T-helper 17 cell (primary cell): ENCODE measurements around the gene ZEB1. TPM values are rescaled to one million over a fixed set of nuclear protein-coding genes. Genes with fewer than 3 reads are reported as not detected.

Experiments used
- ATAC-seq: fragments of 150-1000 bp; cut with Tn5 transposase; 2 replicates; pipeline ENCODE4 v1.10.0; 2021; ENCODE audit warnings: mild to moderate bottlenecking, moderate library complexity
- DNase-seq, 3 donors: peaks; one replicate each; pipeline versions ENCODE4 v3.0.0 to v3.0.0-alpha.2; 2020 to 2021
- H3K9me3 ChIP-seq: one replicate; pipeline ENCODE4 v1.7.0; 2013; ENCODE audit warnings: low read length, mild to moderate bottlenecking; ENCODE audit not compliant: control insufficient read depth, poor library complexity, severe bottlenecking
- H3K27ac Mint-ChIP-seq: one replicate; pipeline ENCODE4 v1.8.0; 2022; ENCODE audit warnings: mild to moderate bottlenecking, moderate library complexity, mixed read lengths
- H3K27me3 Mint-ChIP-seq: one replicate; pipeline ENCODE4 v1.8.0; 2022; ENCODE audit warnings: mixed read lengths
- H3K36me3 Mint-ChIP-seq: one replicate; pipeline ENCODE4 v1.8.0; 2022; ENCODE audit warnings: low read depth, mixed read lengths
- H3K4me1 Mint-ChIP-seq: one replicate; pipeline ENCODE4 v1.8.0; 2022; ENCODE audit warnings: mild to moderate bottlenecking, mixed read lengths
- H3K4me3 Mint-ChIP-seq: one replicate; pipeline ENCODE4 v1.8.0; 2022; ENCODE audit warnings: mild to moderate bottlenecking, moderate library complexity, mixed read lengths
- total RNA-seq, 4 donors: library from RNA in 2 of 4; stranded (reverse) in 2 of 4; gene quantifications; one replicate each; pipeline ENCODE4 v1.2.3 and lab custom pipeline; 2022 to 2026

Gene ZEB1
- total RNA-seq = 10 to 100 TPM; 94.6 to 97.6 TPM
- total RNA-seq (lab: John Stamatoyannopoulos, UW) = 88.7 to 97.5 reads per million in 2 donors

- DNase-seq = peak; percentile 80 to 86 (median 81)
- no peaks in the 10 kb centered on the region for H3K27me3 Mint-ChIP-seq
- peaks cover 39% of the 10 kb centered on the region for H3K4me1 Mint-ChIP-seq
Measured at GRCh38 chr10:31318854-31319601, at the start of gene ZEB1. ZEB1 (plus strand) TSS chr10:31319216; CDS start chr10:31319235, 19 bp downstream.

DNA sequence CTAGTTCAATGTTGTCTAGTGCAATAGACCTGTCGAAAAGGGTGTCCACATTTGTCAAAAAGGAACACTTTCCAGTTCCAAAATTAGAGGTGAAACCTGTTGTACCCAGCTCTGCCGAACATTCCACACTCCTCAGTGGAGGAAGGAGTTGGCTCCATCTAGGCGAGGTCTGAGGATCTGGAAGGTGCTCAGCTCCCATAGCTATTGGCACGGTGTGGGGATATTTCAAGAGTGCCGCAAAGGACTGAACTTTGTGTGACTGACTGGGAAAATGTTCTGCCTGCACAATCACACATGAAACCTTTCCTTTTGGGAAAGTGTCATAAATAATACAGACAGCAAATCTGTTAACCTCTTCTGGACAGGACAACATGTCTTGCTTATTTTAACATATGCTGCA is 48.1 kb upstream of the ZEB1 start:
- H3K4me1 Mint-ChIP-seq = no peaks in the 10 kb centered on the region
- no peak overlapping the region for H3K4me3 Mint-ChIP-seq
- no peaks in the 10 kb centered on the region for H3K36me3 Mint-ChIP-seq
- ATAC-seq (no peak), DNase-seq (no peak)
- no peak overlapping the region for H3K27ac Mint-ChIP-seq
- peaks cover under 1% of the 10 kb centered on the region for H3K9me3 ChIP-seq
- peaks cover 5% of the 10 kb centered on the region for H3K27me3 Mint-ChIP-seq

More at GRCh38 chr10:31318854-31319601, at the start of gene ZEB1:
- peak within 1 kb of the TSS; percentile 99 for H3K4me3 Mint-ChIP-seq
- ATAC-seq = peak; percentile 66
- peaks cover 9% of the 10 kb centered on the region for H3K36me3 Mint-ChIP-seq
- H3K9me3 ChIP-seq = no peaks in the 10 kb centered on the region
- H3K27ac Mint-ChIP-seq = peak within 1 kb of the TSS; percentile 97

GRCh38 chr10:31272841-31273240 is 46.2 kb upstream of the ZEB1 start:
- Mint-ChIP-seq H3K27ac (no peak overlapping the region), H3K36me3 (no peaks in the 10 kb centered on the region), H3K27me3 (peaks cover 6% of the 10 kb centered on the region), H3K4me1 (no peaks in the 10 kb centered on the region), H3K4me3 (no peak overlapping the region)
- DNase-seq = no peak
- H3K9me3 ChIP-seq = peaks cover 3% of the 10 kb centered on the region
- ATAC-seq = no peak

GRCh38 chr10:31273789-31274188 is 45.2 kb upstream of the ZEB1 start:
- Mint-ChIP-seq H3K4me3 (no peak overlapping the region), H3K27me3 (peaks cover 10% of the 10 kb centered on the region), H3K4me1 (no peaks in the 10 kb centered on the region), H3K36me3 (no peaks in the 10 kb centered on the region), H3K27ac (no peak overlapping the region)
- peaks cover 3% of the 10 kb centered on the region for H3K9me3 ChIP-seq
- ATAC-seq = no peak
- DNase-seq = no peak

DNA sequence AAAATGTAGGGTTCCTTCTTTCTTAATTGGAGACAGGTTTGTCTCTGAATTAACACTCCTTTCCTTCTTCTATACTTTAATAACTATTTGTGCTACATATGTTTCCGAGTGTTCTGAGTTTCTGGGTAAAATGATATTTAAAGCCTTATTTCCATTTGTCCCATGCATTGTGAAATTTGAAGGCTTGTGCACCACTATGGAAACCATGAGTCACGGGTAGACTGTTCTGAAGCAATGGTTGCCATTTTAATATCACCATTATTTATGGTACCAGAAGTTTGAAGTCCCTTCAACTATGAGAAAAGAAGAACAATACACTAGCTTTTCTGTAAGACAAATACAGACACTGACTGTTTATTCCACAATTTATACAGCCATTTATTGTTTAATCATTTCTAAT is 44.7 kb upstream of the ZEB1 start:
- H3K9me3 ChIP-seq = peaks cover 3% of the 10 kb centered on the region
- Mint-ChIP-seq H3K4me1 (no peaks in the 10 kb centered on the region), H3K27ac (no peak overlapping the region), H3K4me3 (no peak overlapping the region), H3K27me3 (peaks cover 15% of the 10 kb centered on the region), H3K36me3 (no peaks in the 10 kb centered on the region)
- ATAC-seq (no peak), DNase-seq (no peak)

DNA sequence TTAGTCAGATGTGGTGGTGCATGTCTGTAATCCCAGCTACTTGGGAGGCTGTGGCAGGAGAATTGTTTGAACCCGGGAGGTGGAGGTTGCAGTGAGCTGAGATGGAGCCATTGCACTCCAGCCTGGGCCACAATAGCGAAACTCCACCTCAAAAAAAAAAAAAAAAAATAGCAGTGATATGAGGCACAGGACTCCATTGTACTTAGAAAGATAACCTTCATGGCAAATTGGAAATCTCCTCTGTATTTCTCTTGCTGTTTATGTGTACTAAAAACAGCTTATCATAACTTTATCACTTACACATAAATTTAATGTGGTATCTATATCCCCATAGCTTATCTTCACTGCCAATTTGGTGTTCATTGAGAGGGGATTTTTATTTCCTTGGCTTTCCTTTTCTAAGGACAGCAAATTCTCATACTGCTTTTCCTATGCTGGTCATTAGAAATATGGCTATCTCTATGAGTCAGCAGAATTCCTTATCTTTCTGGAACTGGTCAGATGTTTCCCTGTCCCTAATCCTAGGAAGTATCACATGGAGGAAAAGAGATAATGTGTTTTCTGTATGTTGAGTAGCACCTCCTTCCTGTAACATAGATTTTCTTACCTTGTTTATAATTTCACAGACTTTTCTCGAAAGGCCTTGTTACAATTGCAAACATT is 40.6 kb upstream of the ZEB1 start:
- Mint-ChIP-seq H3K36me3 (peaks cover 2% of the 10 kb centered on the region), H3K4me3 (no peak overlapping the region), H3K27me3 (peaks cover 22% of the 10 kb centered on the region), H3K27ac (no peak overlapping the region), H3K4me1 (no peaks in the 10 kb centered on the region)
- ATAC-seq (no peak), DNase-seq (no peak)
- H3K9me3 ChIP-seq = peaks cover 3% of the 10 kb centered on the region

DNA sequence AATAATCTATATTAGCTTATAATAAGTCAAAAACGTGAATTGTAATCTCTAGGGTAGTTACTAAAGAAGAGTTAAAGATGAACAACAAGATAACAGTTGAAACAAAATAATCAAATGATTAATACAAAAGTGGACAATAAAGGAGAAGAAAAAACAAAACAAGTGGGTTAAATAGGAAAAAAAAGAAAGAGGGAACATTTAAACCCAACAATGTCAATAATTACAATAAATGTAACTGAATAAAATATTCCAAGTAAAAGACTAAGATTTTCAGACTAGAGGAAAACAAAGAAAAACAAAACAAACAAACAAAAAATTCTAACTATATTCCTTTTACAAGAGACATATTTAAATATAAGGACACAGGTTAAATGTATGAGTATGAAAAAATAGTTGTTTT is 38.0 kb upstream of the ZEB1 start:
- peaks cover 2% of the 10 kb centered on the region for H3K36me3 Mint-ChIP-seq
- no peak for ATAC-seq
- H3K9me3 ChIP-seq = peaks cover 2% of the 10 kb centered on the region
- H3K4me1 Mint-ChIP-seq = no peaks in the 10 kb centered on the region
- H3K27me3 Mint-ChIP-seq = peaks cover 23% of the 10 kb centered on the region
- DNase-seq = no peak
- H3K27ac Mint-ChIP-seq = no peak overlapping the region
- no peak overlapping the region for H3K4me3 Mint-ChIP-seq

- H3K27me3 Mint-ChIP-seq = peaks cover 4% of the 10 kb centered on the region
- no peak overlapping the region for H3K4me3 Mint-ChIP-seq
- ATAC-seq = no peak
- DNase-seq = no peak
- no peaks in the 10 kb centered on the region for H3K4me1 Mint-ChIP-seq
- H3K36me3 Mint-ChIP-seq = peaks cover 2% of the 10 kb centered on the region
- H3K27ac Mint-ChIP-seq = no peak overlapping the region
- no peaks in the 10 kb centered on the region for H3K9me3 ChIP-seq
Measured at GRCh38 chr10:31288001-31288400, 31.0 kb upstream of the ZEB1 start.

DNA sequence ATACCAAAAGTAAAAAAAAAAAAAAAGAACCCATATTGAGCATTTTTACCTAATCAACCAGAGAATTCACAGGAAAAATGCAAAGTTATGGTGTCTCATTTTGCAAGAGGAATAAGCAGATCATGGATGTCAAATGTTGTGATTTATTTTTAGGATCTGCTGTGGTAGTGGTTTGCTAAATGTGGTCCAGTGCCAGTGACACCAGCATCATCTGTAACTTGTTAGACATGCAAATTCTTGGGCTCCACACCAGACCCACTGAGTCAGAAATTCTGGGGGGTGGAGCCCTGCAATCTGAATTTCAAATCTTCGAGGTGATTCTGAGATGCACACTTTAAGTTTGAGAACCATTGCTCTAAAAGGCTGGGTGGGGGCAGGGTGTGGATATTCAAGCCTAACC is 30.1 kb upstream of the ZEB1 start:
- H3K27me3 Mint-ChIP-seq = no peaks in the 10 kb centered on the region
- peaks cover 2% of the 10 kb centered on the region for H3K36me3 Mint-ChIP-seq
- no peak overlapping the region for H3K4me3 Mint-ChIP-seq
- no peaks in the 10 kb centered on the region for H3K4me1 Mint-ChIP-seq
- ATAC-seq = no peak
- DNase-seq = no peak
- H3K9me3 ChIP-seq = no peaks in the 10 kb centered on the region
- H3K27ac Mint-ChIP-seq = no peak overlapping the region

- no peak overlapping the region for H3K4me3 Mint-ChIP-seq
- H3K4me1 Mint-ChIP-seq = no peaks in the 10 kb centered on the region
- H3K9me3 ChIP-seq = no peaks in the 10 kb centered on the region
- peaks cover 2% of the 10 kb centered on the region for H3K36me3 Mint-ChIP-seq
- H3K27ac Mint-ChIP-seq = no peak overlapping the region
- no peak for ATAC-seq
- H3K27me3 Mint-ChIP-seq = no peaks in the 10 kb centered on the region
- DNase-seq = no peak
Measured at GRCh38 chr10:31290386-31290785, 28.6 kb upstream of the ZEB1 start.

DNA sequence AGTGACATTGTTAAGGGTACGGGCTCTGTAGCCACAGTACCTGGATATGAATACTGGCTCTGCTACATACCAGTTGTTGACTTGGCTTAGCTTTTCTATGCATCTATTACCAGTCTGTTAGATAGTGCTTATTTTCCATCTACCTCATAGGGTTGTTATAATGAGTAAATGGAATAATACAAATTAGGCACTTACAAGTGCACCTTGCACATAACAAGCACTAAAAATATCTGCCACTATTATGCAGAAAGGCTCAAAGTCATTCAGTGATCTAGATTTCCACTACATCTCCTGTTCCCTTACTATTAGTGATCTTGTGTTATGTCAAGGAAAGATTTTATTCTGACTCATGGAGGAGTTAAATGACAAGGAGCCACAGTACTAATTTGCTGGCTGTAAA is 27.9 kb upstream of the ZEB1 start:
- Mint-ChIP-seq H3K27me3 (no peaks in the 10 kb centered on the region), H3K36me3 (peaks cover 2% of the 10 kb centered on the region), H3K27ac (no peak overlapping the region), H3K4me1 (no peaks in the 10 kb centered on the region), H3K4me3 (no peak overlapping the region)
- H3K9me3 ChIP-seq = no peaks in the 10 kb centered on the region
- DNase-seq = no peak
- no peak for ATAC-seq

DNA sequence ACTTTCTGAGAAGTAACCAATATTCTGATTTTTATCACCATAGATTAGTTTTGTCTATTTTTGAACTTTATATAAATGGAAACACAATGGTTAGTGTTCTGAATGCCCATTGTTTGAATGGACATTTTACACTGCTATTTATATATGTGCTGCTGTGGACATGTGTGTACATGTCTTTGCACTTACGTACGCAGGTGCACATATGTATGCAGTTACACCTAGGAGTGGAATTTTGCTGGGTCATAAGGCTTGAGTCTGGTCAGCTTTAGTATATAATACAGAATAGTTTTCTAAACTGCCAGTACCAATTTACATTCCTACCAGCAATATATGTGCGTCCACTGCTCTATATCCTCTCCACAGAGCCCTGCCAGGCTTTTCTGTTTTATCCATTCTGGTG is 24.5 kb upstream of the ZEB1 start:
- ATAC-seq (no peak), DNase-seq (no peak)
- no peak overlapping the region for H3K4me3 Mint-ChIP-seq
- H3K27ac Mint-ChIP-seq = no peak overlapping the region
- peaks cover 6% of the 10 kb centered on the region for H3K4me1 Mint-ChIP-seq
- H3K9me3 ChIP-seq = no peaks in the 10 kb centered on the region
- no peaks in the 10 kb centered on the region for H3K36me3 Mint-ChIP-seq
- H3K27me3 Mint-ChIP-seq = peaks cover 4% of the 10 kb centered on the region

DNA sequence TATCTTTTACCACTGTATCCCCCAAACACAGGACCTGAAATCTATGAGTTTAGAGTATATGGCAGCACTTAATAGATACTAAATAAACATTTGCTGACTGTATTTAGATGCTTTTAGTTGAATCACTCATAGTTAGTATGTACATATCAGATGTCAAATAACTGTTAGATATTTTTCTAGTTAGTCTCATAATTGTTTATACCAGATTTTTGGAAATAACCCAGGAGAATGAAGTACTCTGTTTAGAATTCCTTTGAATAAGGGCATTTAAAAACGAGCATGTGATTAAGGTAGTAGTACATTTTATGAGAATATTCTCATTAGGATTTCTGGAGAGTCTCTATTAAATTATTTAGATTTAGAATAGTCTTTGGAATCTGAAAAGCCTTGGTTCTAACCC is 22.3 kb upstream of the ZEB1 start:
- no peak for ATAC-seq
- no peak overlapping the region for H3K4me3 Mint-ChIP-seq
- H3K36me3 Mint-ChIP-seq = no peaks in the 10 kb centered on the region
- H3K4me1 Mint-ChIP-seq = peaks cover 6% of the 10 kb centered on the region
- H3K27ac Mint-ChIP-seq = no peak overlapping the region
- H3K9me3 ChIP-seq = no peaks in the 10 kb centered on the region
- DNase-seq = no peak
- peaks cover 4% of the 10 kb centered on the region for H3K27me3 Mint-ChIP-seq

DNA sequence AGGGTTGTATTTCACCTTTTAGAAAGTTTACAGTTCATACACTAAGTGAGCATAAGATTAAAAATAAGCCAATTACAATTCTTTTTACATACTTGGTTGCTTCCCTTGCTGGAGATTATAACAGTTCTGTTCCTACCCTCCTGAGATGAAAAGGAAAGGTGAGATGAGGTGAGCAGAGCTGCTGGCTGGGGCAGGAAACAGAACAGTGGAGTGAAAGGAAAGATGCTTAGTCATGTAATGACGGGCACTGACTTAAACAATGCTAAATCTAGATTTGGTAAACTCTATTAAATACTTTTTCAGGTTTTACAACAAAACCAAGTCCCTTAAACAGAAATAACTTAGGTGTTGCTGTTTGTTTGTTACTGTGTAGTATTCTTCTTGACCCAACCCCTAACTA is 19.9 kb upstream of the ZEB1 start:
- Mint-ChIP-seq H3K4me1 (peaks cover 6% of the 10 kb centered on the region), H3K4me3 (no peak overlapping the region), H3K27me3 (peaks cover 12% of the 10 kb centered on the region), H3K27ac (no peak overlapping the region), H3K36me3 (no peaks in the 10 kb centered on the region)
- H3K9me3 ChIP-seq = no peaks in the 10 kb centered on the region
- no peak for DNase-seq
- no peak for ATAC-seq
